GM12801 (cell line): ENCODE results near the gene SLC39A13.

Experiments
- TF ChIP-seq, protein P1 (sequence below): IDR thresholded peaks from one replicate; pipeline ENCODE4 v1.5.1; 2011; ENCODE audit warnings: control low read depth; ENCODE audit not compliant: insufficient read length; ENCODE audit errors: extremely low read depth

Gene SLC39A13

DNA sequence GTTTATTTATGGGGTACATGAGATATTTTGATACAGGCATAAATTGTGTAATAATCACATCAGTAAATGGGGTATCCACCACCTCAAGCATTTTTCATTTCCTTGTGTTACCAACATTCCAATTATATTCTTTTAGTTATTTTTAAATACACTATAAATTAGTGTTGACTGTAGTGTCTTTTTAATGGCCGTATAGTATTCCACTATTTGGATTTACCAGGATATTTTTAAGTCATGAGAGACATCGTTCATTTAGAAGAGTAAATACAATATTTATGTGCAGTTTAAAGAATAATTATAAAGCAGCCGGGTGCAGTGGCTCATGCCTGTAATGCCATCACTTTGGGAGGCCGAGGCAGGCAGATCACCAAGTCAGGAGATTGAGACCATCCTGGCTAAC is 23.9 kb upstream of the SLC39A13 start:
- TF ChIP-seq, protein P1, sequence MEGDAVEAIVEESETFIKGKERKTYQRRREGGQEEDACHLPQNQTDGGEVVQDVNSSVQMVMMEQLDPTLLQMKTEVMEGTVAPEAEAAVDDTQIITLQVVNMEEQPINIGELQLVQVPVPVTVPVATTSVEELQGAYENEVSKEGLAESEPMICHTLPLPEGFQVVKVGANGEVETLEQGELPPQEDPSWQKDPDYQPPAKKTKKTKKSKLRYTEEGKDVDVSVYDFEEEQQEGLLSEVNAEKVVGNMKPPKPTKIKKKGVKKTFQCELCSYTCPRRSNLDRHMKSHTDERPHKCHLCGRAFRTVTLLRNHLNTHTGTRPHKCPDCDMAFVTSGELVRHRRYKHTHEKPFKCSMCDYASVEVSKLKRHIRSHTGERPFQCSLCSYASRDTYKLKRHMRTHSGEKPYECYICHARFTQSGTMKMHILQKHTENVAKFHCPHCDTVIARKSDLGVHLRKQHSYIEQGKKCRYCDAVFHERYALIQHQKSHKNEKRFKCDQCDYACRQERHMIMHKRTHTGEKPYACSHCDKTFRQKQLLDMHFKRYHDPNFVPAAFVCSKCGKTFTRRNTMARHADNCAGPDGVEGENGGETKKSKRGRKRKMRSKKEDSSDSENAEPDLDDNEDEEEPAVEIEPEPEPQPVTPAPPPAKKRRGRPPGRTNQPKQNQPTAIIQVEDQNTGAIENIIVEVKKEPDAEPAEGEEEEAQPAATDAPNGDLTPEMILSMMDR: no peak

DNA sequence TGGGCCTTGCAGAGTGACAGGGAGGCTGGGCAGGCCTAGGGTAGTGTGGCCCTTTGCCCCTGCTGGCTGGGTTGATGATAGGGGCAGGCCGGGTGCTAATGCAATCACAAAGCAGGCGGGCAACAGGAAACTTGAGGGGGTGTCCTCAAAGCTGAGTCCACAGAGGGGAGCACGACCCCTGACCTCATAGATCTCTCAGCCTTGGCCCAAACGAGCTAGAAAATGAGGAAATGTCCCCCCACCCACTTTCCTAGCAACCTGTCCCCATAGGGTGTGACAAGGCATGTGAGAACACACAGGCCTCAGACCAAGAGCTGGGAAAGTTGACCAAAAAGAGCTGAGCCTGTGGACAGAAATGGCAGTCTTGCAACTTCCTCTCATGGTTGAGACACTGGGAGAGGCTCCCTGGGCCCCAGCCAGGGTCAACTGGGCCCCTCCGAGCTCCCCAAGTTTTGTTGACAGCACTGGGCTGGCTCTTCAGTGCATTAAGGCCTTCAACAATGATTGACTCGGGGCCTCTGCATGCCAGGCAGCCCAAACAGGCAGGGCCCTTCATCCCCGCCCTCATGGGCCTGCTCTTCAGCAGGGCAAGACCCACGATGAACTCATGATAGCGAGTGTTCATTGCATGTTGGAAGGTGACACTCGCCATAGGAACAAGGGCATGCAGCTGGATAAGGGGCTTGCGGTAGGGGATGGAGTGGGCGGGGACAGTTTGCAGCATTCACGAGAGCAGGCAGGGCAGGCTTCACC is 20.3 kb upstream of the SLC39A13 start:
- TF ChIP-seq, protein P1: no peak

GRCh38 chr11:47388697-47389576 is 19.5 kb upstream of the SLC39A13 start:
- TF ChIP-seq, protein P1: no peak

DNA sequence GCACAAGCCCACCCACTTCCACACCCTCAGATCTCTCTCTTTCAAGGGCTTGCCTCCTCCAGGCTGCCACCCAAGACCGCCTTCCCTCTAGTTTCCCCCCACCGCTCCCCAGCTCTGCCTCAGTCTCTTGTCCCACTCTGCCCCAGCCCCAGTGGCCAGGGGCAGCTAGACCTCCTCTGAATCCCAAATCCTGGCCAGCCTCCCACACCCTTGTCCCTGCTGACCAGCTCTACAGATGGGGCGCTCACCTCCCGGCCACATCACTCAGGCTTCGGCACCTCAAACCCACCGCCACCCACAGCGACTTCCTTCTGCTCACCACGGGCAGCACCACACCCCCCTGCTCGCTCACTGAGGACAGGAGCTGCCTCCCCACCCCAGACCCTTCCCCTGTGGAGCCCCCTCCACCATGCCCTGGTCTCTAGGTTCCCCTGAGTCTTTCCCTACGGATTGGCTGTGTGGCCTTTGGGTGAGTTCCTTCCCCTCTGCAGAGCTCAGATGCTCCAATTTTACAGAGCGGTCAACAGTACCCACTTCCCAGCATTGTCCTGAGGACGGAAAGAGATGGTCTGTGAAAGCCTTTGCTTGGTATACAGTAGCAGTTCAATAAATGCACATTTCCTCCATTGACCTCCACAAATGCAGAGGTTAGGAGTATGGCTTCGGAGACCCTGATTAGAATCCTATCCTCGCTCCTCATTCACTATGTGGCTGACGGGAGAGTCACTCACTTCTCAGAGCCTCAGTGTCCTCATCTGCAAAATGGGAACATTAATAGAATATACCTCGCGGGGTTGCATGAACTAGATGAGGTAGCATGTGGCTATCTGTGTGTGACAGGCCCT is 18.6 kb upstream of the SLC39A13 start:
- TF ChIP-seq, protein P1: no peak

DNA sequence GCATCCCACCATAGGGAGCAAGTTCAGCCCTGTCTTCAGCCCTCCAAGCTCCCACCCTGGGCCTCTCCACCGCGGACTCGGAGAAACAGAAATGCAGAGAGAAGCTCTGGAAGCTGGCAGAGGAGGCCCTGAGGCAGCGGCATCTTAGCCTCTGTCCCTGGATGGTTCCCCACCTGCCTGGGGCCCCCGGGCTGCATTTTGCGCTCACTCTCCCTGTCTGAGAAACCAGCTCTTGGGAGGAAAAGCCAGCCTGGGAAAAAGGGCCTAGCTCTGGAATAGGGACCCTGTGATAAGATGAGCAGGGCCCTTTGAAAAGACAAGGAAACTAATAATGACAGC is 18.0 kb upstream of the SLC39A13 start:
- TF ChIP-seq, protein P1: no peak

- TF ChIP-seq, protein P1: no peak
These were observed 17.3 kb upstream of the SLC39A13 start for GRCh38 chr11:47391077-47391583.
